MM.1S (cell line): Measurements from ENCODE around the gene MORF4L2.

Source experiments
- EZH2 ChIP-seq: fragments of 300-600 bp; sonication (generic); optimal IDR thresholded peaks from 2 replicates; pipeline ENCODE3; 2017; ENCODE audit warnings: low read depth, mild to moderate bottlenecking, antibody characterized with exemption, low read length, mixed read lengths
- TF ChIP-seq, protein P1 (sequence below): fragments of 300-600 bp; sonication (generic); IDR thresholded peaks from 2 replicates; pipeline ENCODE4 v1.5.1; 2016; ENCODE audit warnings: antibody characterized with exemption, low read length, mixed read lengths

DNA sequence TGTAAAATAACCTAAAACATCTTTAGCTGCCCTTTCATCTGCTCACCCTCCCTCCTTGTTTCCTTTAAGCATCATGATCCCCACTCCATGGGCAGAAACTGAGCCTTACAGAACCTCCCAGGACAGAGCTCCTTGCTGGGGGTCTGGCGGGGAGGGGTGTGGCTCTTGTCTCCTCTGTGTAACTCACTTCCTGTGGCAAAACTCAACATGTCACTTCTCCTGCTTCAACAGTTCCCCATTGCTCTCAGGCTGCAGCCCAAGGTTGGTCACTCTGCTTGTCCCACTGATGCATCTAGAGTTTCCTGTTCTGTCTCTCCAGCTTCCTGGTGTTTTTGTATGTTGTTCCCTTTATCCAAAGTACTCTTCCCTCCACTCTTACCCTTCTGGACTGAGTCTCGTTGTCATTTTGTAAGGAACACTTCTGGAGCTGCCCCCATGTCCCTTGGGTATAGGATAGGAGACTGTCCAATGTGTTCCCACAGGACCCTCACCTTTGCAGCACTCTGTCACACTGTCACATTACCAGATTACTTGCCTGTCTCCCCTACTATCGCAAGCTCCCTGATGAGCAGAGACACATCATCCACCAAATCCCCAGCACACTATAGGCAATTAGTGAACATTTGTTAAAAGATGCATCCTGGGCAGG, 43.8 kb upstream of the MORF4L2 start:
- TF ChIP-seq, protein P1, sequence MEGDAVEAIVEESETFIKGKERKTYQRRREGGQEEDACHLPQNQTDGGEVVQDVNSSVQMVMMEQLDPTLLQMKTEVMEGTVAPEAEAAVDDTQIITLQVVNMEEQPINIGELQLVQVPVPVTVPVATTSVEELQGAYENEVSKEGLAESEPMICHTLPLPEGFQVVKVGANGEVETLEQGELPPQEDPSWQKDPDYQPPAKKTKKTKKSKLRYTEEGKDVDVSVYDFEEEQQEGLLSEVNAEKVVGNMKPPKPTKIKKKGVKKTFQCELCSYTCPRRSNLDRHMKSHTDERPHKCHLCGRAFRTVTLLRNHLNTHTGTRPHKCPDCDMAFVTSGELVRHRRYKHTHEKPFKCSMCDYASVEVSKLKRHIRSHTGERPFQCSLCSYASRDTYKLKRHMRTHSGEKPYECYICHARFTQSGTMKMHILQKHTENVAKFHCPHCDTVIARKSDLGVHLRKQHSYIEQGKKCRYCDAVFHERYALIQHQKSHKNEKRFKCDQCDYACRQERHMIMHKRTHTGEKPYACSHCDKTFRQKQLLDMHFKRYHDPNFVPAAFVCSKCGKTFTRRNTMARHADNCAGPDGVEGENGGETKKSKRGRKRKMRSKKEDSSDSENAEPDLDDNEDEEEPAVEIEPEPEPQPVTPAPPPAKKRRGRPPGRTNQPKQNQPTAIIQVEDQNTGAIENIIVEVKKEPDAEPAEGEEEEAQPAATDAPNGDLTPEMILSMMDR = no peak
- TF ChIP-seq EZH2 = no peak
